ENCODE measurements around the gene ATP2C2. TPM values are rescaled to one million over a fixed set of nuclear protein-coding genes. Genes with fewer than 3 reads are reported as not detected.

Gene ATP2C2
- total and polyA plus RNA-seq, 2 experiments from 2014 or later = 2.1 TPM

DNA sequence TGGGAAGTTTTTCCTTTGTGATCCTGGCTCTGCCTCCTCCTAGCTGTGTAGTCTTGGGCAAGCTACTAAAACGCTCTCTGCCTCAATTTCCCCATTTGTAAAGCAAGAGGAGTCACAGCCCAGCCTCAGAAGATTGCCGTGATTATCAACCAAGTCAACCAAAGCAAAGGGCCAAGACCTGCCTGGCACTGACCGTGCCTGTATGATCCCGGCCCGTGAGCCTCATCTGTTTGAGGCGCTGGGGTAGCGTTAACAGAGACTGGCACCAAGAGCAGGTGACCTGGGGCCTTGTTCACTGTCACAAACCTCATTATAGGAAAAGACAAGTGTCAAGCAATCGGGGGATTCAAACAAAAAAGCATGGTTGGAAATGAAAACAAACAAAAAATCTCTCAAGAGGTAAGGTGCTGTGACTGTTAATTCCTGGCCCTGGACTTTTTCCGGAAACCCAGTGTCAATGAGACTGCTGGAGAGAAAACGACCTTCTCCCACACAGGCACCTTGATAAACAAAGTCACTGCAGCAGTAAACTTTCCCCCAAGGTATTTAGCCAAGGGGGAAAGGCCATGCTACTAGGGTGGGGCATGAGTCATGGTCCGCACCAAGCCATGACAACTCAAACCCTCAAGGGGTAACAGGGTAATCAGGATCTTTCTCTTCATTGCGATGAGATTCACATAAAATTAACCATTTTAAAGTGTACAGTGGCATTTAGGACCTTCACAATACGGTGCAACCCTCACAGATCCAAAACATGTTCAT is 130.7 kb downstream of the ATP2C2 start (continued):
- TF ChIP-seq, protein P1, sequence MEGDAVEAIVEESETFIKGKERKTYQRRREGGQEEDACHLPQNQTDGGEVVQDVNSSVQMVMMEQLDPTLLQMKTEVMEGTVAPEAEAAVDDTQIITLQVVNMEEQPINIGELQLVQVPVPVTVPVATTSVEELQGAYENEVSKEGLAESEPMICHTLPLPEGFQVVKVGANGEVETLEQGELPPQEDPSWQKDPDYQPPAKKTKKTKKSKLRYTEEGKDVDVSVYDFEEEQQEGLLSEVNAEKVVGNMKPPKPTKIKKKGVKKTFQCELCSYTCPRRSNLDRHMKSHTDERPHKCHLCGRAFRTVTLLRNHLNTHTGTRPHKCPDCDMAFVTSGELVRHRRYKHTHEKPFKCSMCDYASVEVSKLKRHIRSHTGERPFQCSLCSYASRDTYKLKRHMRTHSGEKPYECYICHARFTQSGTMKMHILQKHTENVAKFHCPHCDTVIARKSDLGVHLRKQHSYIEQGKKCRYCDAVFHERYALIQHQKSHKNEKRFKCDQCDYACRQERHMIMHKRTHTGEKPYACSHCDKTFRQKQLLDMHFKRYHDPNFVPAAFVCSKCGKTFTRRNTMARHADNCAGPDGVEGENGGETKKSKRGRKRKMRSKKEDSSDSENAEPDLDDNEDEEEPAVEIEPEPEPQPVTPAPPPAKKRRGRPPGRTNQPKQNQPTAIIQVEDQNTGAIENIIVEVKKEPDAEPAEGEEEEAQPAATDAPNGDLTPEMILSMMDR (conservative IDR thresholded peaks at IDR 0.05; ENCODE audit: low read depth in 2 of 2) = no peak
- TF ChIP-seq NANOG (IDR thresholded peaks at IDR 0.05; ENCODE audit: borderline replicate concordance) (no peak), EZH2phosphoT487 (IDR thresholded peaks at IDR 0.05; ENCODE audit: unreplicated experiment) (no peak), ZNF114 (CRISPR knock-in tag; IDR thresholded peaks at IDR 0.05) (no peak), POLR2AphosphoS5 (IDR thresholded peaks at IDR 0.05; ENCODE audit: low read depth) (no peak), EZH2 (IDR thresholded peaks at IDR 0.05; ENCODE audit: low read depth, unreplicated experiment) (no peak), CREB1 (CRISPR knock-in tag; IDR thresholded peaks at IDR 0.05; ENCODE audit: low read depth) (no peak), STAT1 (IDR thresholded peaks at IDR 0.05; ENCODE audit: unreplicated experiment) (no peak)
- TF ChIP-seq, protein P2, sequence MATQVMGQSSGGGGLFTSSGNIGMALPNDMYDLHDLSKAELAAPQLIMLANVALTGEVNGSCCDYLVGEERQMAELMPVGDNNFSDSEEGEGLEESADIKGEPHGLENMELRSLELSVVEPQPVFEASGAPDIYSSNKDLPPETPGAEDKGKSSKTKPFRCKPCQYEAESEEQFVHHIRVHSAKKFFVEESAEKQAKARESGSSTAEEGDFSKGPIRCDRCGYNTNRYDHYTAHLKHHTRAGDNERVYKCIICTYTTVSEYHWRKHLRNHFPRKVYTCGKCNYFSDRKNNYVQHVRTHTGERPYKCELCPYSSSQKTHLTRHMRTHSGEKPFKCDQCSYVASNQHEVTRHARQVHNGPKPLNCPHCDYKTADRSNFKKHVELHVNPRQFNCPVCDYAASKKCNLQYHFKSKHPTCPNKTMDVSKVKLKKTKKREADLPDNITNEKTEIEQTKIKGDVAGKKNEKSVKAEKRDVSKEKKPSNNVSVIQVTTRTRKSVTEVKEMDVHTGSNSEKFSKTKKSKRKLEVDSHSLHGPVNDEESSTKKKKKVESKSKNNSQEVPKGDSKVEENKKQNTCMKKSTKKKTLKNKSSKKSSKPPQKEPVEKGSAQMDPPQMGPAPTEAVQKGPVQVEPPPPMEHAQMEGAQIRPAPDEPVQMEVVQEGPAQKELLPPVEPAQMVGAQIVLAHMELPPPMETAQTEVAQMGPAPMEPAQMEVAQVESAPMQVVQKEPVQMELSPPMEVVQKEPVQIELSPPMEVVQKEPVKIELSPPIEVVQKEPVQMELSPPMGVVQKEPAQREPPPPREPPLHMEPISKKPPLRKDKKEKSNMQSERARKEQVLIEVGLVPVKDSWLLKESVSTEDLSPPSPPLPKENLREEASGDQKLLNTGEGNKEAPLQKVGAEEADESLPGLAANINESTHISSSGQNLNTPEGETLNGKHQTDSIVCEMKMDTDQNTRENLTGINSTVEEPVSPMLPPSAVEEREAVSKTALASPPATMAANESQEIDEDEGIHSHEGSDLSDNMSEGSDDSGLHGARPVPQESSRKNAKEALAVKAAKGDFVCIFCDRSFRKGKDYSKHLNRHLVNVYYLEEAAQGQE (IDR thresholded peaks at IDR 0.05; ENCODE audit: unreplicated experiment) = no peak

DNA sequence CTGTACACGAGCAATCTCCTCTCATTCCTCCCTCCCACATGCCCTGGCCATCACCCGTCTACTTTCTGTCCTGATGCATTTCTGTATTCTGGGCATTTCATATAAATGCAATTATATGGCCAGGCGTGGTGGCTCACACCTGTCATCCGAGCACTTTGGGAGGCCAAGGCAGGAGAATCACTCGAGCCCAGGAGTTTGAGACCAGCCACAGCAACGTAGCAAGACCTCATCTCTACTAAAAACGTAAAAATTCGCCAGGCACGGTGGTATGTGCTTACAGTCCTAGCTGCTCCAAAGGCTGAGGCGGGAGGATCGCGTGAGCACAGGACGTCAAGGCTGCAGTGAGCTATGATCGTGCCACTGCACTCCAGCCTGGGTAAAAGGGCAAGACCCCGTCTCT is 131.3 kb downstream of the ATP2C2 start:
- H2AFZ ChIP-seq = no peak overlapping the region
- peaks cover 10% of the 10 kb centered on the region for H3K4me1 Mint-ChIP-seq
- no peak overlapping the region for H3K27ac ChIP-seq (ENCODE audit: low read depth)
- no peak overlapping the region for H3K4me3 ChIP-seq
- no peaks in the 10 kb centered on the region for H3K9me2 ChIP-seq (ENCODE audit: insufficient read depth)
- no peak for TF ChIP-seq CREB1 (CRISPR knock-in tag; IDR thresholded peaks at IDR 0.05; ENCODE audit: low read depth)
- TF ChIP-seq EZH2 (IDR thresholded peaks at IDR 0.05; ENCODE audit: low read depth, unreplicated experiment) = no peak
- no peak for TF ChIP-seq STAT1 (IDR thresholded peaks at IDR 0.05; ENCODE audit: unreplicated experiment)
- TF ChIP-seq, protein P2 (IDR thresholded peaks at IDR 0.05; ENCODE audit: unreplicated experiment) = no peak
- TF ChIP-seq ZNF114 (CRISPR knock-in tag; IDR thresholded peaks at IDR 0.05) = no peak
- no peak for TF ChIP-seq NANOG (IDR thresholded peaks at IDR 0.05; ENCODE audit: borderline replicate concordance)
- TF ChIP-seq, protein P1 (conservative IDR thresholded peaks at IDR 0.05; ENCODE audit: low read depth in 2 of 2) = no peak
- TF ChIP-seq ZNF331 (CRISPR knock-in tag; IDR thresholded peaks at IDR 0.05; ENCODE audit: low read depth) = no peak
- H3K4me2 ChIP-seq = no peak overlapping the region
- no peak for ATAC-seq
- H3K36me3 Mint-ChIP-seq (ENCODE audit: low read depth) = peaks cover 33% of the 10 kb centered on the region
- H3K27me3 Mint-ChIP-seq (ENCODE audit: insufficient read depth, low read depth, poor library complexity) = peaks cover 9% of the 10 kb centered on the region
- H3K79me2 ChIP-seq (replicated peaks; ENCODE audit: insufficient read depth) = peaks cover 4% of the 10 kb centered on the region; the same call in 1 of the 2 replicates
- no peaks in the 10 kb centered on the region for H3K27me3 ChIP-seq (ENCODE audit: insufficient read depth)
- H3K27ac Mint-ChIP-seq = no peak overlapping the region
- H3K4me3 Mint-ChIP-seq = no peak overlapping the region
- no peaks in the 10 kb centered on the region for H3F3A ChIP-seq (replicated peaks; ENCODE audit: low read depth)
- H3K36me3 ChIP-seq (ENCODE audit: insufficient read depth) = peaks cover 8% of the 10 kb centered on the region
- no peak for DNase-seq (ENCODE audit: low spot score)
- H3K4me1 ChIP-seq (ENCODE audit: insufficient read depth) = peaks cover 4% of the 10 kb centered on the region
- no peaks in the 10 kb centered on the region; the same call in none of the 2 replicates for H4K20me1 ChIP-seq (replicated peaks; ENCODE audit: insufficient read depth)
- H3K9me3 Mint-ChIP-seq = peaks cover 7% of the 10 kb centered on the region
